VCaP (cell line): ENCODE data around the gene FAM241A.

Experiments used
- H3K27ac ChIP-seq: fragments of 450-650 bp; 2 replicates; pipeline ENCODE4 v1.5.1; 2017
- TF ChIP-seq, protein P1 (sequence below): fragments of 450-650 bp; conservative IDR thresholded peaks from 2 replicates; pipeline ENCODE4 v1.5.1; 2017; ENCODE audit warnings: mild to moderate bottlenecking, moderate library complexity

Gene FAM241A

DNA sequence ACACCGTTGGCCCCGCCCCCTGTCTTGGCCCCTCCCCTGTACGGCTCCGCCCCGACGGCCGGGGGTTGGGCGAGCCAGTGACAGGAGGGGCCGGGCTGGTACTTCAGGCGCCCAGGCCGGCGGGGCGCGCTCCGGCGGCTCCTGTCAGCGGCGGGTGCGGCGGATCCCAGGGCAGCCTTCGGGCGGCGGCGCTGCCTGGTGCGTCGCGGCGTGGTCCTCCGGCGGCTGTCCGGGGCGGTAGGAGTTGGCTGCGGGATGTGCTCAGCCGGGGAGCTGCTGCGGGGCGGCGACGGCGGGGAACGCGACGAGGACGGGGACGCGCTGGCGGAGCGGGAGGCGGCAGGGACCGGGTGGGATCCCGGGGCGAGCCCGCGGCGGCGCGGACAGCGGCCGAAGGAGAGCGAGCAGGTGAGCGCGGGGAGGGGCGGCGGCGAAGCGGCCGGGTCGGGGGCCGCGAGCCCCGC, at the start of gene FAM241A:
Gene FAM241A, plus strand, starts transcription at position 129 of the 464 bp plus-strand sequence. Its CDS starts 127 bp downstream, at position 256.
- TF ChIP-seq, protein P1, sequence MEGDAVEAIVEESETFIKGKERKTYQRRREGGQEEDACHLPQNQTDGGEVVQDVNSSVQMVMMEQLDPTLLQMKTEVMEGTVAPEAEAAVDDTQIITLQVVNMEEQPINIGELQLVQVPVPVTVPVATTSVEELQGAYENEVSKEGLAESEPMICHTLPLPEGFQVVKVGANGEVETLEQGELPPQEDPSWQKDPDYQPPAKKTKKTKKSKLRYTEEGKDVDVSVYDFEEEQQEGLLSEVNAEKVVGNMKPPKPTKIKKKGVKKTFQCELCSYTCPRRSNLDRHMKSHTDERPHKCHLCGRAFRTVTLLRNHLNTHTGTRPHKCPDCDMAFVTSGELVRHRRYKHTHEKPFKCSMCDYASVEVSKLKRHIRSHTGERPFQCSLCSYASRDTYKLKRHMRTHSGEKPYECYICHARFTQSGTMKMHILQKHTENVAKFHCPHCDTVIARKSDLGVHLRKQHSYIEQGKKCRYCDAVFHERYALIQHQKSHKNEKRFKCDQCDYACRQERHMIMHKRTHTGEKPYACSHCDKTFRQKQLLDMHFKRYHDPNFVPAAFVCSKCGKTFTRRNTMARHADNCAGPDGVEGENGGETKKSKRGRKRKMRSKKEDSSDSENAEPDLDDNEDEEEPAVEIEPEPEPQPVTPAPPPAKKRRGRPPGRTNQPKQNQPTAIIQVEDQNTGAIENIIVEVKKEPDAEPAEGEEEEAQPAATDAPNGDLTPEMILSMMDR, result no peak
- H3K27ac ChIP-seq, result peak within 1 kb of the TSS; percentile 82

DNA sequence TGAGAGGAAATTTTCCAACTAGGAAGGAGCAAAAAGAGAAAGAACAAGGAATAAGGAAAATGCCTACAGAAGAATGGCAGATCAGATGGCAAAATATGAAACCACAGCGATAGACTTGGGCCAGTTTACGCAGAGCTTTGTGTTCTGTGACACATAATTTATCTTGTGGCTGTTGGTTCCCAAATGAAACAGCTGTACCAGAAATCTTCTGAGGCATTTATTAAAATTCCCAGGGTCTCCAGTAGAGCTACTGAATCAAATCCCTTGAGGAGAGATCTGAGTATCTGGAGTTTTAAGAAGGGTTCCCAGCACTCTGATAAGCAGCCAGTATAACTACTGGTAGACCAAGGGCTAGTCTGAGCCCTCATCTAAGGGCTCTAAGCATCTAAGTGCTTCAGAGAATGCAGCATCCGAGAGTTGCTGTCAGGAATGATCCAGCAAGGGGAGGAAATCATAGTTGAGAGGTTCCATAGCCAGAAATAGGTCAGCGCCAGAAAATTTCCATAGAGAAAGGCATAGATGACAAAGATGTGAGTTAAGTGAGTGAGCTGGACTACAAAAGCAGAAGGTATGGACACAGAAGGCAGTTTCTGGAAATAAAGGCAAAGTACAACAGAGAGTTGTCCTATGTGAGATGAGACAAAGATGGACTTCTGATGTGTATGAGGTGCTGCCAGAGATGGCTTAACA, 46.3 kb upstream of the FAM241A start:
- no peak overlapping the region for H3K27ac ChIP-seq
- TF ChIP-seq, protein P1, result no peak

DNA sequence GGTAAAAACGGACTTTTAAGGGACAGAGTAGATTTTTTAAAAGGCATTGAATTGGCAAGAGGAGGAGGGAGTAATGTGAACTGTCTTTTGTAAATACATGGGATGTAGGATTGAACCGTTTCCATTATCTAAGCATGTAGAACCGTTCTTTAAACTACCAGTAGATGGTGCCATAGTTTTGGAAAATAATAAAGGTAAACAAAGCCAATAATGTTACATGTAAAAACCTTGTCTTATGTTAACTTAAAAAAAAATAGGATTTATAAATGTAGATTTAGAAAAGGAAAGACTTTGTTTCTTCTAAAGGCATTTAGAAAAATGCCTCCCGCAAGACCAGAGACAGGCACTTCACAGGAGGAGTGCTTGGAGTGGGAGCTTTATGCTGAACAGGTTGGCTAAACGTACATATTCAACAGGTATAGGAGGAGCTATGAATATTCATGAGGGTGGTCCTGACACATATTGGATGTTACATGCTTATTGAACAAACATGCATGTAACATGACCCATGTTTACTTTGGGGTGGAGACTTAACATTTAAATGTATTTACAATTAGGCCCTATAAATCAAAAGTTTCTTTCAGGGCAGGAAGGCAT, 45.5 kb upstream of the FAM241A start:
- H3K27ac ChIP-seq, result peak overlapping the region; percentile 45
- TF ChIP-seq, protein P1, result peak; percentile 74

DNA sequence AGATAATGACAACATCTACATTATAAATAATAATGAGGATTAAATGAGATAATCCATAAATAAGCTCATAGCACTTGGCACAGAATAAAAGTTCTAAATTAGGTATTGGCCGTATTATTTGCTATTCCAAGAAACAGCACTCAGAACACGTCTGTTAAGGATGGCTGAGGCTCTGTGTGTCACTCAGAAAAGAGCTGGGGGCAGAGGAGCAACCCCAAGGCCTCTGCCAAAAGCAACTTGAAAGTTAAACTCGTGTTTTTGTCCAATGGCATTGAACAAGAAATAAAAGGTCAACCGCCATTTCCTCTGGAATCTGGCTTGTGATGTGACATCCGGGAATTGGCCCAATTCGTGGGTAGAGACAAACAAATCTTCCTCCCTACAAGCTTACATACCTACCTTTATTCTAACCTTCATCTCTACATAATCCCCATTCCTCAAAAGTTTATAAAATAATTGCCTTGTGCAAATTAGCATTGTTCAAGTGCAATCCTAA, 42.3 kb upstream of the FAM241A start:
- TF ChIP-seq, protein P1, result no peak
- no peak overlapping the region for H3K27ac ChIP-seq

DNA sequence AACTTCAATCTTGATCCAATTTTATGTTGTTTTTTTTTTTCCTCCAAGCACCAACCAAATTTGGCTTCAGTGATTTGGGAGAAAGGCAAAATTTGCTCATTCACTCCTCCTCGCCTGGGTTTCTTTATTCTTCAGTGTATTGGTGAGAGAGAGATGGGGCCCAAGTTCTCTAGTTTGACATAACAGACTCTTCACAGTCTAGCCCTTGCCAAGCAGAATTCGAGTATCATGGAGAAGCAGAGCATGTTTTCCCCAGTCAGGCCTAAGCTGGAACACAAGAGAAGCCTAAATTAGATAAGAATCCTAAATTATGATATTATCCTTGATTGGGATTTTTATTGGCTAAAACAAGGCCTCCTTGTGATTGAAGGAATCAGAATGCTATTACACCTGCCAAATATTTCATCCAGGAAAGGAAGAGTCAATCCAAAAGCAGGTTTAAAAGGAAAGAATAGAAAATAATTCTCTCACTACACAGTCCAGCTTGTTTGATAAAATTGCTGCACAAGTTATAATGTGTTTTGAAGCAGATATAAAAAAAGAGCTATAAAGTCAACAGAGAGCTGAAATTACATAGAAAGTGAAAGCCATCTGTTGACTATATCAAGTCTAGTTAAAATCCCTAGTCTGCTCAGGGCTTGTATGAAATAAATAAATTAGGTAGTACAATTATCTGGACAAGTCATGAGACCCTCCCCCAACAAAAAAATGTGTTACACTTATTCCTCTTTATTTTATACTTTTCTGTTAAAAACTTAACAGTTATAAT, 39.9 kb upstream of the FAM241A start:
- peak overlapping the region; percentile 34 for H3K27ac ChIP-seq
- TF ChIP-seq, protein P1, result no peak

DNA sequence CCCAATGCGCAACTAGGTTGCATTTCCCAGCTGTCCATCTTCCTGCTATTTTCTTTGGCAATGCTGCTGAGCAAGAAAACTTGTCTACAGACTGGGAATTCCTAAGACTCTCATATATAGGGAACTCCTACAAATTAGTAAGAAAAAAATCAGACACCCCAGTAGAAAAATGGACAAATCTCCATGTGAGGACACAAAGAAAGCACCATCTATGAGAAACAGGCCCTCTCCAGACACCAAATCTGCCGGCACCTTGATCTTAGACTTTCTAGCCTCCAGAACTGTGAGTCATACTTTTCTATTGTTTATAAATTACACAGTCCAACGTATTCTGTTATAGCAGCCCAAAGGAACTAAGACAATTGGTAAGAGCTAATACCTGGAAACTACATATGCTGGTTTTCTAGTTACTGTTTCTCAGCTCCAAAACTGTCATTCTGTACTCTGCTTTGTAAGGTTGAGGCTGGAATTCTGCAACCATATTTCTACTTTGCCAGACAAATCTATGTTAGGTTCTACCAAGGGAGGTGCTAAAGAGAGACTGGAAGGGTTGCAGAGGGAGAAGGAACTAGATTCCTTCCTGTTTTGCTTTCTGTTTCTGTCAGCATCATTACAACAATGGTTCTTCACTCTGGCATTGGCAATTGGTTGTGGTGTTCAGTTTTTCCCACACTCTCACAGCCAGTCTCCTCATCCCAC, 35.7 kb upstream of the FAM241A start:
- TF ChIP-seq, protein P1, result no peak
- H3K27ac ChIP-seq, result peak overlapping the region; percentile 96
